Thymus (tissue), 11 donors: ENCODE results near the gene TTC34. TPM values are rescaled to one million over a fixed set of nuclear protein-coding genes. Genes with fewer than 3 reads are reported as not detected.
"Not testable (repeated sequence)": the region's sequence is repeated elsewhere in the genome, so short reads cannot be mapped to it uniquely, and the experiment has no call there.

ENCODE experiments used
- DNase-seq, 9 donors: peaks; one replicate each; pipeline ENCODE4 v3.0.0-alpha.2; 2013; ENCODE audit warnings: low spot score in 9 of 9, low read depth in 6 of 9, missing footprints in 1 of 9
- H3K27ac ChIP-seq, 2 donors: one replicate each; pipeline ENCODE4 v1.5.1; 2013; ENCODE audit warnings: control low read depth in 1 of 2, low read depth in 1 of 2, low read length in 1 of 2, mild to moderate bottlenecking in 1 of 2, moderate library complexity in 1 of 2
- H3K27me3 ChIP-seq, 2 donors: one replicate each; pipeline ENCODE4 v1.5.1; 2013; ENCODE audit warnings: low read length in 1 of 2; ENCODE audit not compliant: control insufficient read depth in 2 of 2, insufficient read depth in 1 of 2
- H3K36me3 ChIP-seq, 2 donors: one replicate each; pipeline ENCODE4 v1.5.1; 2013; ENCODE audit warnings: low read length in 1 of 2, mild to moderate bottlenecking in 1 of 2, moderate library complexity in 1 of 2; ENCODE audit not compliant: control insufficient read depth in 2 of 2, insufficient read depth in 2 of 2
- H3K4me1 ChIP-seq, 2 donors: one replicate each; pipeline ENCODE4 v1.5.1; 2013; ENCODE audit warnings: low read length in 2 of 2; ENCODE audit not compliant: control insufficient read depth in 2 of 2, insufficient read depth in 2 of 2
- H3K4me3 ChIP-seq, 2 donors: one replicate each; pipeline ENCODE4 v1.5.1; 2013; ENCODE audit warnings: low read length in 2 of 2, control low read depth in 1 of 2, mild to moderate bottlenecking in 1 of 2
- H3K9me3 ChIP-seq, 2 donors: one replicate each; pipeline ENCODE4 v1.5.1; 2013; ENCODE audit warnings: low read length in 1 of 2, mild to moderate bottlenecking in 1 of 2; ENCODE audit not compliant: control insufficient read depth in 2 of 2, insufficient read depth in 1 of 2
- WGBS: extraction: QIAGEN DNeasy Blood & Tissue Kit; methylation state at CpG from one replicate; pipeline ENCODE4 v1.1.7; 2013; 5-methylcytosine and 5-hydroxymethylcytosine counted together
- polyA plus RNA-seq: library from polyadenylated mRNA; stranded (reverse); fragments of 200-250 nt; gene quantifications from one replicate; pipeline ENCODE4 v1.2.3, GENCODE V29; 2013
- total RNA-seq: library from RNA; stranded (reverse); fragments of 120-200 nt; gene quantifications from one replicate; pipeline ENCODE4 v1.2.4, GENCODE V29; 2013
- donor health status: healthy.

TTC34 gene
- total and polyA plus RNA-seq, 2 donors = 0.09 to 0.34 TPM

GRCh38 chr1:2748626-2749025, 52.9 kb downstream of the TTC34 start:
- H3K4me3 ChIP-seq, DNase-seq, H3K27ac ChIP-seq, H3K4me1 ChIP-seq, H3K36me3 ChIP-seq, H3K9me3 ChIP-seq, H3K27me3 ChIP-seq: not testable (repeated sequence)
- 66% methylated on average over 7 of the region's 8 CpGs for WGBS

GRCh38 chr1:2694796-2695195, 106.7 kb downstream of the TTC34 start:
- not testable (repeated sequence) for H3K27me3 ChIP-seq, H3K4me3 ChIP-seq, H3K36me3 ChIP-seq, DNase-seq, H3K9me3 ChIP-seq, H3K27ac ChIP-seq, H3K4me1 ChIP-seq
- WGBS = 49% methylated on average over 6 of the region's 9 CpGs

- not testable (repeated sequence) for H3K27ac ChIP-seq, H3K27me3 ChIP-seq, H3K9me3 ChIP-seq, DNase-seq, H3K4me1 ChIP-seq, H3K4me3 ChIP-seq, H3K36me3 ChIP-seq
- WGBS = 33% methylated on average over 4 of the region's 10 CpGs
These were observed 111.3 kb downstream of the TTC34 start for GRCh38 chr1:2690180-2690579.

GRCh38 chr1:2688336-2688665, 113.2 kb downstream of the TTC34 start:
- not testable (repeated sequence) for DNase-seq
- WGBS = 66% methylated on average over 11 of the region's 11 CpGs

GRCh38 chr1:2687638-2688335, 113.7 kb downstream of the TTC34 start:
- not testable (repeated sequence) for H3K9me3 ChIP-seq, H3K4me3 ChIP-seq, H3K4me1 ChIP-seq, H3K36me3 ChIP-seq, H3K27me3 ChIP-seq, H3K27ac ChIP-seq, DNase-seq
- WGBS = 53% methylated on average over 16 of the region's 17 CpGs

More at GRCh38 chr1:2688336-2688665, 113.2 kb downstream of the TTC34 start:
- H3K4me3 ChIP-seq, H3K36me3 ChIP-seq, H3K27me3 ChIP-seq, H3K9me3 ChIP-seq, H3K4me1 ChIP-seq, H3K27ac ChIP-seq: not testable (repeated sequence)

- not testable (repeated sequence) for H3K9me3 ChIP-seq, H3K4me1 ChIP-seq, H3K27me3 ChIP-seq, H3K36me3 ChIP-seq, H3K27ac ChIP-seq, H3K4me3 ChIP-seq, DNase-seq
- 65% methylated on average over 14 of the region's 14 CpGs for WGBS
These were observed 114.3 kb downstream of the TTC34 start for GRCh38 chr1:2687174-2687591.

GRCh38 chr1:2686091-2686863, 115.2 kb downstream of the TTC34 start:
- not testable (repeated sequence) for H3K27ac ChIP-seq, H3K4me3 ChIP-seq, H3K4me1 ChIP-seq, H3K27me3 ChIP-seq, DNase-seq, H3K9me3 ChIP-seq, H3K36me3 ChIP-seq
- 51% methylated on average over 20 of the region's 23 CpGs for WGBS

GRCh38 chr1:2685671-2686070, 115.8 kb downstream of the TTC34 start:
- H3K36me3 ChIP-seq, H3K27me3 ChIP-seq, H3K27ac ChIP-seq, H3K9me3 ChIP-seq, DNase-seq, H3K4me3 ChIP-seq, H3K4me1 ChIP-seq: not testable (repeated sequence)
- WGBS = 36% methylated on average over 4 of the region's 8 CpGs

DNA sequence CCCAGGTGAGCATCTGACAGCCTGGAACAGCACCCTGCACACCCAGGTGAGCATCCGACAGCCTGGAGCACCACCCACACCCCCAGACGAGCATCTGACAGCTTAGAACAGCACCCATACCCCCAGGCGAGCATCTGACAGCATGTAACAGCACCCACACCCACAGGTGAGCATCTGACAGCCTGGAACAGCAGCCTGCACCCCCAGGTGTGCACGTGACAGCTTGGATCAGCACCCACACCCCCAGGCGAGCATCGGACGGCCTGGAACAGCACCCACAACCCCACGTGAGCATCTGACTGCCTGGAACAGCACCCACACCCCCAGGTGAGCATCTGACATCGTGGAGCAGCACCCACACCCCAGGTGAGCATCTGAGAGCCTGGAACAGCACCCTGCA, 116.6 kb downstream of the TTC34 start:
- not testable (repeated sequence) for H3K9me3 ChIP-seq, H3K36me3 ChIP-seq, H3K4me3 ChIP-seq, H3K4me1 ChIP-seq, H3K27me3 ChIP-seq, H3K27ac ChIP-seq, DNase-seq
- WGBS = 38% methylated on average over 9 of the region's 9 CpGs
